GM18867 (cell line): ENCODE measurements around the gene ITIH2.
"Not testable (repeated sequence)": the region's sequence is repeated elsewhere in the genome, so short reads cannot be mapped to it uniquely, and the experiment has no call there.

ENCODE experiments used
- ATAC-seq: cut with Tn5 transposase; IDR thresholded peaks from one replicate; pipeline ENCODE4 v1.9.1; 2021; ENCODE audit warnings: mild to moderate bottlenecking, moderate library complexity; ENCODE audit not compliant: unreplicated experiment

ITIH2 gene

DNA sequence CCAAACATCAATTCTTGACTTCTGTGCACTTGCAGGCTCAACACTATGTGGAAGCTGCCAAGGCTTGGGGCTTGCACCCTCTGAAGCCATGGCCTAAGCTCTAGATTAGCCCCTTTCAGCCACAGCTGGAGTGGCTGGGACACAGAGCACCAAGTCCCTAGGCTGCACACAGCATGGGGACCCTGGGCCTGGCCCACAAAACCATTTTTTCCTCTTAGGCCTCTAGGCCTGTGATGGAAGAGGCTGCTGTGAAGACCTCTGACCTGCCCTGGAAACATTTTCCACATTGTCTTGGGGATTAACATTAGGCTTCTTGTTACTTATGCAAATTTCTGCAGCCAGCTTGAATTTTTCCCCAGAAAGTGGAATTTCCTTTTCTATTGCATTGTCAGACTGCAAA, 10.7 kb upstream of the ITIH2 start:
- not testable (repeated sequence) for ATAC-seq

DNA sequence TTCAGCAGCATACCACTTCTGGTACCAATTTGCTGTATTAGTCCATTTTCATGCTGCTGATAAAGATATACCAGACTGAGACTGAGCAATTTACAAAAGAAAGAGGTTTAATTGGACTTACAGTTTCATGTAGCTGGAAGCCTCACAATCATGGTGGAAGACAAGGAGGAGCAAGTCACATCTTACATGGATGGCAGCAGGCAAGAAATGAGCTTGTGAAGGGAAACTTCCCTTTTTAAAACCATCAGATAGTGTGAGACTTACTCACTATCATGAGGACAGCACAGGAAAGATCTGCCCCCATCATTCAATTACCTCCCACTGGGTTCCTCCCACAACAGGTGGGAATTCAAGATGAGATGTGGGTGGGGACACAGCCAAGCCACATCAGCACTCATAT, 9.9 kb upstream of the ITIH2 start:
- ATAC-seq = not testable (repeated sequence)

DNA sequence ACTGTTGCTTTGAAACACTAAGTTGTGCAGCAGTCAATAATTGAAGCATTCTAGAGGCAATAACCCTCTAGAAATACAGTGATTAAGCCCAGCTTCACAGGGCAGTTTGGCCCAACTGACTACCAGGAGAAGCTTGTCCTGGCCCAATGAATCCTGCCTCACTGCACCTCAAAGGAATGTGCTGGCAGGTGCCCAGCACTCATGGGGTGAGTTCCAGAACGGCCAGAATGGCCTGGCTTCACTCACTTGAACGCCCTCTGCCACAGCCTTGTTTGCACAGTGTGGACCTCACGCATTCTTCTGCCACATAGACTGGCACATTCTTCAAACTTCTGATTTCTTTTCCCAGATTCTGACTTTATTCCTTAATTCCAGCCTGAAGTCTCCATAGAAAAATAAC, 6.6 kb upstream of the ITIH2 start:
- no peak for ATAC-seq

DNA sequence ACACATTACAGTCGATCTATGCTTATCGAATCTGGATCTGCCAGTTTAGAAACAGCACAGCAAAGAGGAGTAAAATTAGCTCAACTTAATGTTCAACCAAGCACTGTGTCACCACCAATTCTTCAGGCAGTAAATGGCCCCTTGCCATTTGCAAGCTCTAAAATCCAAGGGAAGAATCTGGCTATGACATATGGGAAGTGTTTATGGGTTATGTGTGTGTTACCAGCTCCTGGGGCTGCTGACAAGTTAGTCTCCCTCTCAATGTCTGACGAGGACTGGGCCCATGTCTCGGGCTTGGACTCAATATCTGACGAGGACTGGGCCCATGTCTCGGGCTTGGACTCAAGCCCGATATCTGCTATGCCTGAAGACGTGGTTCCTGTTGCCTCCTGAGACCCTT, 5.7 kb upstream of the ITIH2 start:
- ATAC-seq = no peak

DNA sequence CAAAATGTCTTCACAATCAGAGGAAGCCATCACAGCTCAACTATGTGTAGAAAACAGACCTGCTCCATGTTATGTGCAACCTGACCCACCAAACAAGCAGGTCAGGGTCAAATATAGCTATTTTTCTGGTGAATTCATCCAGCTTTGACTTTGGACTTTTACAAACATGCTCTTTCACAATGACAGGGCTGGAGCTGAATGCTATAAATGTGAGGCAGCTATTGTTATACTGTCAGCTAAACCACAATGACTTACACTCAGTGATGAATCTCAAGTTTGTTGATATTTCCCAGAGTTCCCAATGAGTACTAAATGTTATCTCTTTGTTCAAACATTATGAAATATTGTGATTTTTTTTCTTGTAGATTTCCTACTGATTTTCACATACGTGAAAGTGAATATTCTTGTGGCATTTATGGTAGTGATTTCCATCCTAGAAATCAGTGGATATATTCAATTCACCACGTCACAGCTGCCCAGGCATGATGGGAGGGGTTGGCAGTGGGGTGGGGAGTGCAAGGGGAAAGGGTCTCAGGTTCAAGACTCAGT, 2.5 kb upstream of the ITIH2 start:
- ATAC-seq = no peak

DNA sequence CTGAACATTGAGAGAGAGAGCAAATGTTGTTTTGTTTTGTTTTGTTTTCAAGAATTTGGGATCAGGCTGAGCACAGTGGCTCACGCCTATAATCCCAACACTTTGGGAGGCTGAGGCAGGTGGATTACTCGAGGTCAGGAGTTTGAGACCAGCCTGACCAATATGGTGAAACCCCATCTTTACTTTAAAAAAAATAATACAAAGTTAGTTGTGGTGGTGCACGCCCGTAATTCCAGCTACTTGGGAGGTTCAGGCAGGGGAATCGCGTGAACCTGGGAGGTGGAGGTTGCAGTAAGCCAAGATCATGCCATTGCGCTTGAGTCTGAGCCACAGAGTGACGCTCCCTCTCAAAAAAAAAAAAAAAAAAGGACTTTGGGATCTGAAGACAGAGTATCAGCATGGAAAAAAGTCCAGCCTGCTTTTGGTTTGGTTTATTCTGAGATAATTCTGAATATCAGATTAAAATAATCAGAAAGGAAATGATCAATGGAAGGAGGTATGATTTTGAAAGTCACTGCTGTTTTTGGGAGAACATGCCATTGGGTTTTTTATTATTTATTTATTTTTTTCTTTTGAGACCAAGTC, 1.9 kb upstream of the ITIH2 start:
- no peak for ATAC-seq

DNA sequence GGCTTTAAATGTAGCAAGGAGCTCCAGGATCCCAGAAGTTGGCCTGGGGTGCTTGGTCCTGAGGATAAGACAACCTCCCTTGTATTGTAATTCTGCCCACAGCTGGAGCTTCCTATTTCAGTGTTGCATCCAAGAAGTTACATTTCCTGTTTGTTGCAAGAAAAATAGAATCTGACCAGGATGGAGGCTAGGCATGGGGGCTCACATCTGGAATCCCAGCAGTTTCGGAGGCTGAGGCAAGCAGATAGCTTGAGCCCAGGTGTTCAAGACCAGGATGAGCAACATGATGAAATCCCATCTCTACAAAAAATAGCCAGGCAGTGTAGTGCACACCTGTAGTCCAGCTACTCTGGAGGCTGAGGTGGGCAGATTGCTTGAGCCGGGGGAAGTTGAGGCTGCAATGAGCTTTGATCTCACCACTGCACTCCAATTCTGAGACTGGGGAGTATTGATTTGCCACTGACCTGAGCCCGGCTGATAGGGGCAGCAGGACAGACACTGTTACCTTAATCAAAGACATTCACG, 766 bp upstream of the ITIH2 start:
- ATAC-seq = no peak

DNA sequence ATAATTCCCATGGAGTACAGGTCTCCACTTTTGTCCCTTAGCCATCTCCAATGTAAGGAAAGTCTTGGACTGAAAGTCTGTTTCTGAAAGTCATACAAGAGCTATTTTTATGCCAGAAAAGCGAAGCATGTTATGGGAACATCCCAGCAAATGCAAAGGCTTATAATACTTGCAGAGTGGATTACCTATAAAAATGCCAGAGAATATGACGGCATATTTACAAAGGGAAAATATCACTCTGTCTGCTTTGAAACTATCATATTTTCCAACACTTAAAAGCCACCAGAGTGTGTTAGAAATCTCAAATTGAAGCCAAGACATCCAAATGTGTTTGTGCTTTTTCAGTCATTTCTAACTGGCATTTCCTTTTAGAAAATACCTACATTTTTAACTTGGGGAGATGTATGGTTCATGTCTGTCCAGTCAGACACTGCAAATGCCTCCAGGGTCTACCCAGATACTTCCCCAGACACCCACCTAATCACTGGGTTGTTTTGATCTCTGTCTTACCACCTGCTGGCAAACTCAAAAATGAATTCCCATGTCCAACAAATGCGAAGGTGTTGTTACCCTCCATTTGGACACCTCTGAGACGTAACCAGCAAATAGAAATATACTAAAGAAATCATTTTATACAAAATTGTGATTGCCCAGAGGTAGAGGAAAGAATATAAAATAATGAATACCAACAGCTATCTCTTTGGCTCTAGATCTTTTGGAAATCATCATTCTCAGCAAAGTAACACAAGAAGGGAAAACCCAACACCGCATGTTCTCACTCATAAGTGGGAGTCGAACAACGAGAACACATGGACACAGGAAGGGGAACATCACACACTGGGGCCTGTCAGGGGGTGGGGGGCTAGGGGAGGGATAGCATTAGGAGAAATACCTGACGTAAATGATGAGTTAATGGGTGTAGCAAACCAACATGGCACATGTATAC, 1.2 kb downstream of the ITIH2 start:
- ATAC-seq = no peak

DNA sequence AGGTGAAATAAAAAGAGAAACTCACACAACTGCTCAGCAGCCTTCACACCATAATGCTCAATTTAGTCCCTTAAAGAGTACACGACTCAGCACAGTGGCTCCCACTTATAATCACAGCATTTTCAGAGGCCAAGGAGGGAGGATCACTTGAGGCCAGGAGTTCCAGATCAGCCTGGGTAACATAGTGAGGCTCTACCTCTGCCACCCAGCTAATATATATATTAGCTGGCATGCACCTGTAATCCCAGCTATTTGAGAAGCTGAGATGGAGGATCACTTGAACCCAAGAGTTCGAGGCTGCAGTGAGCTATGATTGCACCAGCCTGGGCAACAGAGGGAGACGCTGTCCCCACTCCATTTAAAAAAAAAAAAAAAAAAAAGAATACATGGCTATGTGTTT, 2.2 kb downstream of the ITIH2 start:
- no peak for ATAC-seq

DNA sequence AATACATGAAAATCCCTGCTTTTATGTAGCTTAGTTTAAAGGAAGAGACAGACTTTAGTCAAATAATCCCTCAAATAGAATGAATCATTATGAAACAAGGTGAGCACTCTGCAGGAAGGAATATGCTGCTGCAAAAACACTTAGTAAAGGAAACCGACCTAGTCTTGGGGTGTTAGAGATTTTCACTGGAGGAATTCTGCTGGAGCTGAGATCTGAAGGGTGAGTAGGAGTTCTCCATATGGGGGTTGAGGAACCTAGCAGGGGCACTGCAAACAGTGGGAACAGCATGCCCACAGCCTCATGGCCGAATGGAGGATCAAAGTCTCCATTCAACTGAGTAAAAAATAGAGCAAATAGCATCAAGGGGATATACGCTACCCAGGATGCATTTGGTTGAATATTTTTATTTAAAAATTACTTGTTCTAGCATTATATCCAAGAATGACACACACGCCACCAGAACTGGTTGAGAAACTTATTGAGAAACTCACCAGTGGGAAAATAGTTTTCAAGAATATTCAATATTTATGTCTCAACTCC, 3.5 kb downstream of the ITIH2 start:
- no peak for ATAC-seq

DNA sequence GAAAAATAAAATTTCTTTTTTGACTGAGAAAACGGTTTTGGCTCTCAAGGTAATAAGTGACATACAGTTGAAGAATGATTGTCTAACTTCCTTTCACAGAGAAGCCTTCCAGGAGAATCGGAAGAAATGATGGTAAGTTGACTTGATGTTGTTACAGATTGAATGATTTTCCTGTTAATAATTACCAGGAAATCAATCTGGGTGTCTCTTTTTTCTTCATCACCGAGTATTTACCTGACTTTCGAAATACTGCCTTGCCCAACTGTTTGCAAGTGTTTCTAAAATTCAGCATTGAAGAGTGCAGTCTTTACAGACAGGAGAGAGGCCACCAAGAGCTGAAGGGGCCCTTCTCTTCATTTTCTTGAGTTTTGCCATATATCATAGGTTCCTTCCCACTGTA, 4.0 kb downstream of the ITIH2 start:
- no peak for ATAC-seq

DNA sequence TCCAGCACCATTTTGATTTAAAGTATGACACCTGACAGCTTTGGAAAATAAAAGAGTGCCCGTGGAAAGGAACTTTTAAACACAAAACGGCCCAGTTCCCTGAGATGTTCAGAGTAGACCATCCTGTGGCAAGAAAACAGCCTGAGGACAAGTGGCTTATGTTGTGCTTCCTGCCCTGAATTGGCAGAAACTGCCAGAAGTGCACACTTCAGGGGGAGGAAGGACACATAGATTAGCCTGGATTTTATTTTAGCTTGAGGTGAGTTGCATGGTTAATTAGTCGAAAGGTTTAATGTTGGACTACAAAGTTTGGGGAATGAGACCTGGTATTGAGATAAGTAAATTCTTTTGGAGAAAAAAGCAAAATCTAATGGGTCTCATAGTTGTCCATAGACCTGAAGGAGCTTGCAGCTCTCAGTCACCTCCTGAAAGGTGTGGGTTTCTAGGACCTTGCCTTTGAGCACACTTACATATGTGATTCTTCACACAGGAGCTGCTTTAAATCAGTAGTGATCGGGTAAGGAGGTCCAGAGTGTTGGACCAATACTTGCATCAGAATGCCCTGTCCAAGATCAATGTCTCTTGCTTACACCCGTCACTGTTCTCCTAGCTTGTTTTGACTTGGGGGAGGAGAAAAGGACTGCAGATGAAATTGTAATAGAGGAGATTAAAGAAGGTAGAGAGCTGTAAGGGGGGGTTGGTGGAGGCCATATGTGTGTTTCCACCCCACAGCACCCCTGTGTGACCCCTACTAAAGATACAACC, 4.9 kb downstream of the ITIH2 start:
- ATAC-seq = no peak

DNA sequence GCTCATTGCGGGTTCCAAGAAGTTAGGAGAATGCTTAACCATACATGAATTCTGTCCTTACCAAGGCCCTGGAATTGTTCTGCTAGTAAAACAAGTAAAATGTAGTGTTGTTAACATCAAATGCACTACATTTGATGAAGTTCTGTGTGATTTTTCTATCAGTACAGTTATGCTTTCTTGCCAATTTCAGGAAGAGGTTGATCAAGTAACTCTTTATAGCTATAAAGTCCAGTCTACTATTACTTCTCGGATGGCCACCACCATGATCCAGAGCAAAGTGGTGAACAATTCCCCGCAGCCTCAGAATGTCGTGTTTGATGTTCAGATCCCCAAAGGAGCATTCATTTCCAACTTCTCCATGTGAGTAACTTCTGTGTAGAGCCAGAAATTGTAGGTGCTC, 5.7 kb downstream of the ITIH2 start:
- ATAC-seq = no peak

DNA sequence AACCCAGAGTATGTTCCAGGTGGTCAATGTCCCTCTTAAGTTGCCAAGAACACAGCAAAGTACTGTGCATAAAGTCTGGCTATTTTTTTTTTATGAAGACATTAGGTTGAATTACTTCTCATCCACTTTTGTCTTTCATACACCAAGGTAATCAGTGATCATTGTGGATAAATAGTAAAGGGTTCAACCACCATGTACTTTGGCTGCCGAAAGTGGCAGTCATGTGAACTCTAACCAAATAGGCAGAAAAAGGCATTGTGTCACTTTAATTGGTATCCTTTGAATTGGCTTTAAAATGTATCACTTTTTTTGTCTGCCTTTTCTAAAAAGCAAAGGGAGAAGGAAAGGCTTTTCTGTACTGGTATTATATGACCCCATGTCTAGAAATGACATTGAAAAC, 7.3 kb downstream of the ITIH2 start:
- ATAC-seq = no peak

DNA sequence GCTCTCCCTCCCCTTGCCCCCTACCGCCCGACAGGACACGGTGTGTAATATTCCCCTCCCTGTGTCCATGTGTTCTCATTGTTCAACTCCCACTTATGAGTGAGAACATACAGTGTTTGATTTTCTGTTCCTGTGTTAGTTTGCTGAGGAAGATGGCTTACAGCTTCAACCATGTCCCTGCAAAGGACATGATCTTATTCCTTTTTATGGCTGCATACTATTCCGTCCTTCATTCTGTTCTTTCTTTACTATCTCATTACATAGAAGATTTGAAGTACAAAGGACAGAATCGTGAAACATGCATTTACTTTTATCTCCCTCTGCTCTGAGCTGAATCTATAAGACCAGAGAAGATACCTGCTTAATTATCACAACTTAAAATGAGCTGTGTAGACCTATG, 8.0 kb downstream of the ITIH2 start:
- ATAC-seq = not testable (repeated sequence)

DNA sequence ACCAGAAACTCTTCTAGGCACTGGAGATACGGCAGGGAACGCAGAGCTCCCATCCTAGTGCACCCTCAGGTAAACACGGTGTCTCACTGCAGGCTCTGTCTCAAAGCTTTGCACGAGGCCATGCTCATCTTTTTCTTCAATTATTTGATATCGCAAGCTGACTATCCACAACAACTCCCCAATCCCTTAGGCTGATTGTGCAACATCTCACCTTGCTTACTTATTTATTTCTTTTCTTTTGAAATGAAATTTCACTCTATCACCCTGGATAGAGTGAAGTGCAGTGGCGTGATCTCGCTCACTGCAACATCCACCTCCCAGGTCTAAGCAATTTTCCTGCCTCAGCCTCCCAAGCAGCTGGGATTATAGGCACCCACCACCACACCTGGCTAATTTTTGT, 12.4 kb downstream of the ITIH2 start:
- ATAC-seq = no peak

DNA sequence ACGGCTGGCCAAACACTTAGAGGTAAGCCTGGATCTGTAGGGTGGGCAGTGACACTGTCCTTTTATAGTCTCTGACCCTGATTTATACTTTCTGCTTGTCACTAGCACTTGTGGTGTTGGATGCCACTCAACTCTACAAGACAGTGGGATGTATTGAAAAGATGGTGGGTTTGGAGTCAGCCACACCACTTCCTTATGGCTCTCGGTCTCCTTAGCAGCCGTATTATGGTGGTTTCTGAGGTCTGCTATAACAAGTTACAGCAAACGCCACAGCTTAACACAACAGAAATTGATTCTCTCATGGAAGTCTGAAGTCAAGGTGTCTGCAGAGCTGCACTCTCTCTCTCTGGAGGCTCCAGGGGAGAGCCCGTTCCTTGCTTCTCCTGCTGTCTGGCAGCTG, 14.7 kb downstream of the ITIH2 start:
- no peak for ATAC-seq

DNA sequence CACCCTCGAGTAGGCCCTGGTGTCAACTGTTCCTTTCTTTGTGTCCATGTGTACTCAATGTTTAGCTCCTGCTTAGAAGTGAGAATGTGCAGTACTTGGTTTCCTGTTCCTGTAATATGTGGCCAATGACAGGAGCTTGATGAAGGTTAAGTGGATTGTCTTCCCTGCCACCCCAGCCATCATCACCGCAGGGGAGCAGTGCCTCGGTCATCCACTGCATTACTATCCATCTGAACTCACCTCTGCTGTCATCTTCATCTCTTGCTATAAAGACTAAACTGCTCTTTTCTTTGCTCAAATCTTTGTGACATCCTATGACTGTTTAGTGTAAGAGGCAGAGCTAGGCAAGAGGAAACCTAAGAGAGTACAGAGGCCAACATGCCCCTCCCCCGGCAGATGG, 15.6 kb downstream of the ITIH2 start:
- no peak for ATAC-seq

DNA sequence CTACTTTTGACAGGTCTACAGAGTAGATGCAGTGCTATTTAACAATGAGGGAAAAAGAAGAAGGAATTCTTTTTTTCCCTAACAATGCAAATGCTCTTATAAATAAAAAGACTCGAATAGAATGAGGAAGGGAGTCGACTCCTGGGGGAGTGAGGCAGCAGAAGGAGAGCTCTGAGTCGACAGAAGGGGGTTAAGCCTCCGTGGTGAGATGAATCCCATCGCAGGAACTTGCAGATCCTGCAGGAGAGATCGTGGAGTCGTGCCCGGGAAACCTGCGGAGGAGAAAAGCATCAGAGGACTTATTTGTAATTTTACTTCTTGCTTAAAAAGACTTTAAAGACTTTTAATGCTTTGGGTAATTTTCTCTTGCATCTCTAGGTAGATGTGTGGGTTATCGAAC, 17.4 kb downstream of the ITIH2 start:
- ATAC-seq = no peak

DNA sequence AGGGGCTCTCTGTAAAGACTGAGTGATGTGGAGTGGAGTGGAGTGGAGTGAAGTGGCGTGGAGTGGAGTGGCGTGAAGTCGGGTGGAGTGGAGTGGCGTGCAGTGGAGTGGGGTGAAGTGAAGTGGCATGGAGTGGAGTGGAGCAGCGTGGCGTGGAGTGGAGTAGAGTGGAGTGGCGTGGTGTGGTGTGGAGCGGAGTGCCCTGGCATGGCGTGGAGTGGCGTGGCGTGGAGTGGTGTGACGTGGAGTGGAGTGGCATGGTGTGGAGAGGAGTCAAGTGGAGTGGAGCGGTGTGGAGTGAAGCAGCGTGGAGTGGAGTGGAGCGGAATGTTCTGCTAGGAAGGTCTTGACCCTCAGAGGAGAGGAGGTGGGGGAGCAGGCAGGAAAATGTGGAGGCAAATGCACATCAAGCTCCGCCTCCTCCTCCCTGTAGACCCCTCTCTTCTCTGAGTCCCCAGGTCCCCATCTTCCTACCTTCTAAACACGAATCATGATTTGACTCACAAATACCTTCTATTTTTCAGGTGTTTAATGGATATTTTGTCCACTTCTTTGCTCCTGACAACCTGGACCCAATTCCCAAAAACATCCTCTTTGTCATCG, 19.9 kb downstream of the ITIH2 start:
- no peak for ATAC-seq

DNA sequence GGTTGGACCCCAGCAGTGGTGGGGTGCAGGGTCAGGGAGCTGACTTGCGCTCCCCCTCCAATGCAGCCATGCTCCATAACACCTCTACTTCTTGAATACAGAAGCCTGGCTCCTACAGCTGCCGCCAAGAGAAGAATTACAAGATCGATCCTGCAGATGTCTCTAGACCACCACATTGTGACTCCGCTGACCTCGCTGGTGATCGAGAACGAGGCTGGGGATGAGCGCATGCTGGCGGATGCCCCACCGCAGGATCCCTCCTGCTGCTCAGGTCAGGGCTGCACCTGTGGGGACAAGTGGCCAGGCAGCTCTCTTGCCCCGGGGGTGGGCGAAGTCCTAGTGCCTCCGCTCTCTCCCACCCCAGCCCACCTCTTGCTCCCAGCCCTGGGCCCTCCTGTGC, 31.7 kb downstream of the ITIH2 start:
- ATAC-seq = no peak
